ENCODE measurements around the gene MED13L.

DNA sequence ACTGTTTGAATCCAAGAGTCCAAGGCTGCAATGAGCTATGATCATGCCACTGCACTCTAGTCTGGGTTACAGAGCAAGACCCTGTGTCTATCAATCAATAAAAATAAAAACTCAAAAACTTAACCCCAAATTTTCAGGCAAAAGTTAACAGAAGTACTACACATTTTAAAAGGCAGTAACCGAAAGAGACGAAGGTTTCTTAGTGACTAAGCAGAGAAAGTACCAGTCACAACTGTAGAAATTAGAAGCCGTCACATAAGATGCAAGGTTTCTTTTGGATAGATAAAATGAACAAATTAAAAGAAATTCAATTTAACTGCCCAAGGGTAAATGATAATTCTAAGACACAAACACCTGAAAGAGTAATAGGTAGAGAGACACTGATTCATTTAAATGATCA, 103.5 kb downstream of the MED13L start:
- TF ChIP-seq YY1 (IDR thresholded peaks at IDR 0.05; ENCODE audit: low read depth) (no peak), NFIC (IDR thresholded peaks at IDR 0.05; ENCODE audit: borderline replicate concordance) (no peak)
- TF ChIP-seq, protein P1, sequence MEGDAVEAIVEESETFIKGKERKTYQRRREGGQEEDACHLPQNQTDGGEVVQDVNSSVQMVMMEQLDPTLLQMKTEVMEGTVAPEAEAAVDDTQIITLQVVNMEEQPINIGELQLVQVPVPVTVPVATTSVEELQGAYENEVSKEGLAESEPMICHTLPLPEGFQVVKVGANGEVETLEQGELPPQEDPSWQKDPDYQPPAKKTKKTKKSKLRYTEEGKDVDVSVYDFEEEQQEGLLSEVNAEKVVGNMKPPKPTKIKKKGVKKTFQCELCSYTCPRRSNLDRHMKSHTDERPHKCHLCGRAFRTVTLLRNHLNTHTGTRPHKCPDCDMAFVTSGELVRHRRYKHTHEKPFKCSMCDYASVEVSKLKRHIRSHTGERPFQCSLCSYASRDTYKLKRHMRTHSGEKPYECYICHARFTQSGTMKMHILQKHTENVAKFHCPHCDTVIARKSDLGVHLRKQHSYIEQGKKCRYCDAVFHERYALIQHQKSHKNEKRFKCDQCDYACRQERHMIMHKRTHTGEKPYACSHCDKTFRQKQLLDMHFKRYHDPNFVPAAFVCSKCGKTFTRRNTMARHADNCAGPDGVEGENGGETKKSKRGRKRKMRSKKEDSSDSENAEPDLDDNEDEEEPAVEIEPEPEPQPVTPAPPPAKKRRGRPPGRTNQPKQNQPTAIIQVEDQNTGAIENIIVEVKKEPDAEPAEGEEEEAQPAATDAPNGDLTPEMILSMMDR (IDR thresholded peaks at IDR 0.05), result no peak

Data from SK-N-SH (cell line).